ENCODE data around the gene CACNA1F. TPM values are rescaled to one million over a fixed set of nuclear protein-coding genes. Genes with fewer than 3 reads are reported as not detected.

Gene CACNA1F
- total RNA-seq, 1 experiment from 2014 or later = not detected

- DNase-seq (ENCODE audit: low read depth, low spot score) = no peak
- in situ Hi-C loops (cut with HindIII; ENCODE audit: low pct_unique_long_range_greater_than_20kb, low sequenced_read_pairs) = no loop called here
Observed at GRCh38 chrX:49172280-49172780, 60.8 kb downstream of the CACNA1F start.

DNA sequence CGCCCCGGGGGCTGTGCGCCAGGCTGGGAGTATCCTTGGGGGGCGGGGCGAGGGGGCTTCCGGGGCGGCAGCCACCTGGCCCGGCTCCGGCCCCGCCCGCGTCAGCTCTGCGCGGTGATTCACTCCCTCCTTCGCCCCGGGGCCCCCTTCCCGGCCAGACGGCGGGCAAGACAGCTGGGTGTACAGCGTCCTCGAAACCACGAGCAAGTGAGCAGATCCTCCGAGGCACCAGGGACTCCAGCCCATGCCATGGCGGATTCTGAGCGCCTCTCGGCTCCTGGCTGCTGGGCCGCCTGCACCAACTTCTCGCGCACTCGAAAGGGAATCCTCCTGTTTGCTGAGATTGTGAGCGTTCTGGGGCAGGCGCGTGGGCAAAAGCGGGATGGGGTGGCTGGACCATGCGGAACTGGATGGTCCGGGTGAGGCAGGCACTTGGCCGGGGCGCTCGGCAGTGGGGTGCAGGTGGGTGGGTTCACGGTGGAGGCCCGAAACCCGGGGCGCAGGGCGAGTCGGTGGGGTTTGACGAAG is 61.3 kb downstream of the CACNA1F start, which contains the start of gene PLP2:
Gene PLP2, plus strand, starts transcription at position 147 of the 528 bp plus-strand sequence. Its CDS starts 103 bp downstream, at position 250.
- in situ Hi-C loops (cut with HindIII; ENCODE audit: low pct_unique_long_range_greater_than_20kb, low sequenced_read_pairs) = no loop called here
- no peak for DNase-seq (ENCODE audit: low read depth, low spot score)

DNA sequence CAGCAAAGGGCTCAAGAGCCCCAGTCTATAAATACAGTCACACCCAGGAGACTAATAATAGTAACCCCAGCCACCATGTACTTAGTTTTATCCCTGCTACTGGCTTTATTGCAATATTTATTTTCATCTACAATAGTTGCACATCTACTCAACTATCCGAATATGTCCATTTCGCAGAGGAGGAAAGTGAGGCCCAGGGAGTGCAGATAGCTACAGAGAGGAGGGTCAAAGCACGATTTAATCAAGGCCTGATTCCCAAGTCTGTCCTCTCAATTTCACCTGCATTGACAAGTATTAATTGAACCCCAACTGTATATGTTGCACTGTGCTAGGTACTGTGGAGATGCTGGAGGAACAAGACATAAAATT is 65.4 kb downstream of the CACNA1F start:
- in situ Hi-C loops (cut with HindIII; ENCODE audit: low pct_unique_long_range_greater_than_20kb, low sequenced_read_pairs) = no loop called here
- DNase-seq (ENCODE audit: low read depth, low spot score) = no peak

- peak; percentile 67 for DNase-seq (ENCODE audit: low read depth, low spot score)
- in situ Hi-C loops (cut with HindIII; ENCODE audit: low pct_unique_long_range_greater_than_20kb, low sequenced_read_pairs) = no loop called here
Observed at GRCh38 chrX:49166914-49167739, 66.0 kb downstream of the CACNA1F start.

DNA sequence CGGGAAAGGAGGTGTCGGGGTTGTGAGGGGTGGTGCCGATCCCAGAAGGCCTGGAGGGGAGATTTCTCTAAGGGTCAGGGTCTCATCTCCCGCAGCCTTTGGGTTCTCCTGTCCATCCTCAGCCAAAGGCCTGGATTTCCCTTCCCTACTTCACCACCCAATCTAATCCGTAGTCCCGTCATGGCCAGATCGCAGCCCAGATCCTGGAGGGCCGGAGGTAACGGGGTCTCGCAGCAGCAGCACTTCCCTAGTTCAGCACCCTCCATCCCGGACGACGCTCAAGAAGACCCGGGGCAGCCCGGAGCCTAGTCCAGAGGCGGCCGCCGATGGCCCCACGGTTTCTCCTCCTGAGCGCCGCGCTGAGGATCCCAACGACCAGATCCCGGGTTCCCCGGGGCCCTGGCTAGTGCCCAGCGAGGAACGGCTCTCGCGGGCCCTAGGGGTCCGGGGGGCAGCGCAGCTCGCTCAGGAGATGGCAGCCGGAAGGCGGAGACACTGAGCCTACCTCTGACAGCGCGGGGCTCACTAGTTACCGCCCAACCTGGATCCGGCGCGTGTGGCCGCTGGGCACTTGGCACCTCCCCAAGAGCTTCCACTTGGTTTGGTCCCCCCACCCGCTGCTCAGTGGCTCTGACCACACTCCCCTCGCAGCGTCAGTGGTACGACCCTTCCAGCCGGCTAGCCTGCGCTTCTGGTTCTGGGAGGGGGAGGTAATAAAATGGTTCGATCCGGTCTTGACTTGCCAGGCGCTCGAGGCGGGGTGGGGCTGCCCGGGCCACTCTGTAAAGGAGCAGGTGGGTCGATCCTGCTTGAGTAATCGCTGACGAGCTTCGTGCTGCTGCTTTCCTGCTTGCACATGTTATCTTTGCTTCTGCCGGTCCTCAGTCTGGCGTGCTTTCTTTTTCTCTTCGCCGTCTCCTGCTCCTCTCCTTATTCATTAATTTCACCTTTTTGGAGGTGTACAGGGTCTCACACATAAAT is 66.9 kb downstream of the CACNA1F start:
- in situ Hi-C loops (cut with HindIII; ENCODE audit: low pct_unique_long_range_greater_than_20kb, low sequenced_read_pairs) = no loop called here
- DNase-seq (ENCODE audit: low read depth, low spot score) = peak; percentile 53

DNA sequence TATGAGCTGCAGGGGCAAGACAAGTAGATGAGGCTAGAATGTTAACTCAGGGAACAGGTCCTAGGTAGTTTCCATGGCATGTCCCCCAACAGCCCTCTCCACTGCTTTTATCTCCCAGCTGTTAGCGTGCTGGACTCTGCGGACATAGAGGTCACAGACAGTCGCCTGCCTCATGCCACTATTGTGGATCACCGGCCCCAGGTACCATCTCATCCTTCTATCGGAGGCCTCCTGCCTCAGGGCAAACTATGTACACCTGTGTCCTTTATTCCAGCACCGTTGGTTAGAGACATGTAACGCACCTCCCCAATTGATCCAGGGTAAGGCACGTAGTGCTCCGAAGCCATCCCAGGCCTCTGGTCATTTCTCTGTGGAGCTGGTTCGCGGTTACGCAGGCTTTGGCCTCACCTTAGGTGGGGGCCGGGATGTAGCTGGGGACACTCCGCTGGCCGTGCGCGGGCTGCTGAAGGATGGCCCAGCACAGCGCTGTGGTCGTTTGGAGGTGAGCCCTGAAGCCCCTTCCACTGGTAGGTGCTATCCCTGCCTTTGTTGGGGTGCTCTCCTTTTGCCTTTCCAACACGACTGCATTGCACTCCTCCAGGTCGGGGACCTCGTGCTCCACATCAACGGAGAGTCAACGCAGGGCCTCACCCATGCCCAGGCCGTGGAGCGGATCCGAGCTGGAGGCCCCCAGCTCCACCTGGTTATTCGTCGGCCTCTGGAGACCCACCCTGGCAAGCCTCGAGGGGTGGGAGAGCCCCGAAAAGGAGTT is 68.4 kb downstream of the CACNA1F start:
- in situ Hi-C loops (cut with HindIII; ENCODE audit: low pct_unique_long_range_greater_than_20kb, low sequenced_read_pairs) = no loop called here
- no peak for DNase-seq (ENCODE audit: low read depth, low spot score)

DNA sequence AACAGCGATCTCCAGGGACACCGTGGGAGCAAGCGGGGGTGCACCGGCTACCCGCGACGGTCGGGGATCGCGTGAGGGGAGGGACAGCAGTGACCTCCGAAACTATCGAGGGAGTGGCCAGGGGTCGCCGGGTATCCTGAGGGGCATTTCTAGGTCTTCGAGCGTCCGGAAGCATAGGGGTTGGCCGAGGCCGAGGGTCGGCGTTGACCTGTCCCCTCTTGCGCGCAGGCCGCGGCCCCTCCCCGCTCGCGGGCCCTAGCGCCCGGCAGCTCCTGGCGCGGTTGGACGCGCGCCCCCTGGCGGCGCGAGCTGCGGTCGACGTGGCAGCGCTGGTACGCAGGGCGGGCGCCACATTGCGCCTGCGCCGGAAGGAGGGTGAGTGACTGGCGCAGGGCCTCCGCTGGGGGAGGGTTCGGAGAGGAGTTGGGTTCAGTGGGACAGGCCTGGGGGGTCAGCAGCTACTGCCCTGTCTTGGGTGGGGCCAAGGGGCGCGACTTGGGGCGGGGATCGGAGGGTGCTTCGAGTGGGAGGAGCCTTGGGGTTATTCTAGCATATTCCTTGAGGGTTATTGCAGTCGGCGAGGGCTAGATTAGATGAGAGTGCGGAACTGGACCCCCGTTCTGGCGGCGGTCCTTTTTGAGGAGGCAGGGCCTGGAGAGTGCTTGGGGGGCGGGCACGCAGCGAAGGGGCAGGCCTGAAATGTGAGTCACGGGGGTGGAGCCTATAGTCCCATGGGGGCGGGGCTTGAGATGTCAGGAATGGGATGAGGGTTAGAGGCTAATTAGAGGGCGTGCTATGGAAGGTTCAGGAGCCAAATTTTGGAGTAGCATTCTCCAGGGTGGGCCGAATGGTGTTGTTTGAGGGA is 69.4 kb downstream of the CACNA1F start:
- in situ Hi-C loops (cut with HindIII; ENCODE audit: low pct_unique_long_range_greater_than_20kb, low sequenced_read_pairs) = no loop called here
- DNase-seq (ENCODE audit: low read depth, low spot score) = peak; percentile 79

DNA sequence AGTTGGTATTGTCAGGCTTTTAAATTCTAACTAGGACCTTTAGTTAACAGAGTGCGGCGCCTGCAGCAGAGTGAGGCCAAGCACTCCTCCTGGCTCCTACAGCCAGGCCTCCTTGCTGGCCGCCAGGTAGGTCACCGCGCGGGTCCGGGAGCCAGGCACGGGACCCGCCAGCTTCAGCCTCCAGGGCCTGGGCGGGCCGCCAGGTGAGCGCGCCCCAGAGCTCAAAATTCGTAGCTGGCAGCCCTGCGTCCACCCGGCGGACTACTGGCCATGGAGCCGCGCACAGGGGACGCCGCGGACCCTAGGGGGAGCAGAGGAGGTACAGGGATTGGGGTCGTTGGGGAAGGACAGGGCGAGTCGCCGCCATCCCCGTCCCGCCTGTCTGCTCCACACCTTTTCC is 70.5 kb downstream of the CACNA1F start, which contains the start of gene MAGIX:
Gene MAGIX, plus strand, starts transcription at position 139 of the 400 bp plus-strand sequence. Its CDS starts 132 bp downstream, at position 271.
- DNase-seq (ENCODE audit: low read depth, low spot score) = no peak
- in situ Hi-C loops (cut with HindIII; ENCODE audit: low pct_unique_long_range_greater_than_20kb, low sequenced_read_pairs) = no loop called here

GRCh38 chrX:49161632-49162031 is 71.5 kb downstream of the CACNA1F start:
- in situ Hi-C loops (cut with HindIII; ENCODE audit: low pct_unique_long_range_greater_than_20kb, low sequenced_read_pairs) = no loop called here
- DNase-seq (ENCODE audit: low read depth, low spot score) = no peak

GRCh38 chrX:49160908-49161307 is 72.2 kb downstream of the CACNA1F start:
- no peak for DNase-seq (ENCODE audit: low read depth, low spot score)
- in situ Hi-C loops (cut with HindIII; ENCODE audit: low pct_unique_long_range_greater_than_20kb, low sequenced_read_pairs) = no loop called here

DNA sequence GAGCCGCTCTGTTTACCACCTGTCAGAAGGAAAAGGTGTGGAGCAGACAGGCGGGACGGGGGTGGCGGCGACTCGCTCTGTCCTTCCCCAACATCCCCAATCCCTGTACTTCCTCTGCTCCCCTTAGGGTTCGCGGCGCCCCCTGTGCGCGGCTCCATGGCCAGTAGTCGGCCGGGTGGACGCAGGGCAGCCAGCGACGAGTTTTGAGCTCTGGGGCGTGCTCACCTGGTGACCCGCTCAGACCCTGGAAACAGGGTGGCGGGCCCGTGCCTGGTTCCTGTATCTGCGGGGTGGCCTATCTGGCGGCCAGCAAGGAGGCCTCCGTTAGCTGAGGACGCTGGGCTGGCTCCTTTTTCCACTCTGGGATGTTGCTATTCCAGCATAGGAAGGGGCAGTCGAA is 75.9 kb downstream of the CACNA1F start:
- in situ Hi-C loops (cut with HindIII; ENCODE audit: low pct_unique_long_range_greater_than_20kb, low sequenced_read_pairs) = no loop called here

GRCh38 chrX:49155900-49156837 is 77.0 kb downstream of the CACNA1F start:
- in situ Hi-C loops (cut with HindIII; ENCODE audit: low pct_unique_long_range_greater_than_20kb, low sequenced_read_pairs) = no loop called here
- peak; percentile 74 for DNase-seq (ENCODE audit: low read depth, low spot score)

More for the DNA sequence above, 75.9 kb downstream of the CACNA1F start:
- DNase-seq (ENCODE audit: low read depth, low spot score) = no peak

DNA sequence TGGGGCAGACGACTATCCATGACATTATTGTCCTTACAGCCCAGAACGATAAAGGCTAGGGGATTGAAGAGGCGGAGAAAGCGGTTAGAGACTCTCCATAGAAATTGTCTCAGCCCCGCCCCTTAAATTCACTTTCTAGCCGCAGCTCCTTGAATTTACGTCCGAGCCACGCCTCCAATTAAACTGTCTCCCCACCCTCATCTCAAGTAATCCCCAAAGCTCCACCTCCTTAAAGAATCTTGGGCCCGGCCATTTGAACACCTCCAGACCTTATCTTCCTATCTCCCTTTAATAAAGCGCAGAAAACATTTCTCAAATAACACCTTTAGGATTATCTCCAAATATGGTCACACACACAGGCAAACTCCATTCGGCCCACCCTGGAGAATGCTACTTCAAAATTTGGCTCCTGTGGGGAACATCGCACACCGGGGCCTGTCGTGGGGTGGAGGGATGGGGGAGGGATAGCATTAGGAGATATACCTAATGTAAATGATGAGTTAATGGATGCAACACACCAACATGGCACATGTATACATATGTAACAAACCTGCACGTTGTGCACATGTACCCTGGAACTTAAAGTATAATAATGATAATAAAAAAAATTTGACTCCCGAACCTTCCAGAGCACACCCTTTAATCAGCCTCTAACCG is 77.8 kb downstream of the CACNA1F start:
- DNase-seq (ENCODE audit: low read depth, low spot score) = peak; percentile 63
- in situ Hi-C loops (cut with HindIII; ENCODE audit: low pct_unique_long_range_greater_than_20kb, low sequenced_read_pairs) = no loop called here

Data from SK-MEL-5 (cell line).